SK-N-SH treated with all-trans-retinoic acid at 6 μM for 48 hours (cell line): ENCODE measurements around the gene HS3ST5.

Source experiments
- CREB5 ChIP-seq: fragments of 250-450 bp; sonication (Bioruptor Pico); IDR thresholded peaks from 2 replicates; pipeline ENCODE4 v1.5.1; 2020; ENCODE audit warnings: low read depth, mild to moderate bottlenecking, moderate library complexity
- GLIS3 ChIP-seq: fragments of 250-450 bp; sonication (Bioruptor Pico); IDR thresholded peaks from 2 replicates; pipeline ENCODE4 v1.5.0; 2020; ENCODE audit warnings: mild to moderate bottlenecking, moderate library complexity
- PATZ1 ChIP-seq: fragments of 250-450 bp; sonication (Bioruptor Pico); IDR thresholded peaks from 2 replicates; pipeline ENCODE4 v1.8.0; 2020; ENCODE audit warnings: mild to moderate bottlenecking, moderate library complexity, borderline replicate concordance
- POU6F1 ChIP-seq: fragments of 250-450 bp; sonication (Bioruptor Pico); IDR thresholded peaks from 2 replicates; pipeline ENCODE4 v1.8.0; 2021; ENCODE audit warnings: low read depth, mild to moderate bottlenecking, moderate library complexity, borderline replicate concordance
- RARB ChIP-seq: fragments of 250-450 bp; sonication (Bioruptor Pico); IDR thresholded peaks from 2 replicates; pipeline ENCODE4 v1.8.0; 2021; ENCODE audit warnings: mild to moderate bottlenecking, moderate library complexity
- ZC3H10 ChIP-seq: fragments of 250-450 bp; sonication (Bioruptor Pico); IDR thresholded peaks from 2 replicates; pipeline ENCODE4 v1.5.1; 2021; ENCODE audit warnings: mild to moderate bottlenecking, moderate library complexity
- ZFP30 ChIP-seq: fragments of 450-650 bp; formaldehyde crosslinking; IDR thresholded peaks from 2 replicates; pipeline ENCODE4 v1.5.0; 2022; ENCODE audit warnings: mild to moderate bottlenecking, moderate library complexity
- ZNF8 ChIP-seq: fragments of 450-650 bp; formaldehyde crosslinking; IDR thresholded peaks from 2 replicates; pipeline ENCODE4 v1.5.0; 2020; ENCODE audit warnings: mild to moderate bottlenecking, moderate library complexity

GRCh38 chr6:114100215-114100994 lies 242.4 kb downstream of the HS3ST5 start:
- TF ChIP-seq ZNF8 (CRISPR knock-in tag) = no peak
- no peak for TF ChIP-seq RARB (CRISPR knock-in tag)
- TF ChIP-seq CREB5 (CRISPR knock-in tag) = no peak
- no peak for TF ChIP-seq POU6F1
- TF ChIP-seq PATZ1 = no peak
- TF ChIP-seq GLIS3 (CRISPR knock-in tag) = no peak
- TF ChIP-seq ZC3H10 = no peak
- no peak for TF ChIP-seq ZFP30 (CRISPR knock-in tag)
